Esophagus muscularis mucosa (tissue), 3 donors: ENCODE measurements around the gene TFPI.

Source experiments
- CTCF ChIP-seq, 3 experiments: fragments of 200-600 bp in 2 of 3; fragments of 450-650 bp in 1 of 3; sonication (generic) in 2 of 3; IDR thresholded peaks; one replicate each; pipeline ENCODE4 v1.5.1; 2017 to 2019; ENCODE audit warnings: antibody characterized with exemption in 3 of 3, mild to moderate bottlenecking in 2 of 3, moderate library complexity in 1 of 3
- POLR2A ChIP-seq: fragments of 450-650 bp; IDR thresholded peaks from one replicate; pipeline ENCODE4 v1.6.1; 2017; ENCODE audit warnings: antibody characterized with exemption, moderate library complexity, mild to moderate bottlenecking, low read depth
- POLR2AphosphoS5 ChIP-seq, 2 donors: sonication (generic); formaldehyde crosslinking; IDR thresholded peaks; one replicate each; pipeline ENCODE4 v1.6.1; 2017; ENCODE audit warnings: antibody characterized with exemption in 2 of 2

- TF ChIP-seq CTCF (IDR thresholded peaks at IDR 0.05): no peak
- no peak for TF ChIP-seq POLR2AphosphoS5 (IDR thresholded peaks at IDR 0.05)
- no peak for TF ChIP-seq POLR2A
Observed at GRCh38 chr2:187500585-187501359, 53.5 kb downstream of the TFPI start.
